AG09319 (cell line): ENCODE measurements around the gene CCDC3.

Experiments used
- DNase-seq: peaks from one replicate; pipeline ENCODE4 v3.0.0-alpha.2; 2010; ENCODE audit warnings: low read depth; ENCODE audit errors: extremely low read depth
- TF ChIP-seq, protein P1 (sequence below): IDR thresholded peaks from 2 replicates; pipeline ENCODE4 v1.5.1; 2011; ENCODE audit warnings: low read depth, mild to moderate bottlenecking, inconsistent platforms, low read length, moderate library complexity

Gene CCDC3

DNA sequence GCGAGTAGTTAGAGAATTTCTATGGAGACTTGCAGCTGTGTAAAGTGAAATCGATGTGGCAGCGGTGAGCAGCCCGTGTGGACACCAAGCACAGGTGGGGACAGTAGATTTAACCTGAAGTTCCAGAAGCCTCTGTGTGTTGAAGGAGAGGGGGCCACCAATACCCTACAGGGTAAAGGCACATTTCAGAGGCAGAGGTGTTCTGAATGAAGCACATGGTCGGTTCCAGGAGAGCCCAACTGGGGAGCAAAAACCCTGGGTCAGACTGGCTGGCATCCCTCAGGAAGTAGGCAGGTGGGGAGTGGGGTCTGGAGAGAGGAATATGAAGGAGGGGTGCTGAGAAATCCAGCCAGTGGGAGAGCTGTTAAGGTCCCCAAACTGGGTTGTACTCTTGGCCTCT is 76.6 kb downstream of the CCDC3 start:
- DNase-seq, result no peak
- TF ChIP-seq, protein P1, sequence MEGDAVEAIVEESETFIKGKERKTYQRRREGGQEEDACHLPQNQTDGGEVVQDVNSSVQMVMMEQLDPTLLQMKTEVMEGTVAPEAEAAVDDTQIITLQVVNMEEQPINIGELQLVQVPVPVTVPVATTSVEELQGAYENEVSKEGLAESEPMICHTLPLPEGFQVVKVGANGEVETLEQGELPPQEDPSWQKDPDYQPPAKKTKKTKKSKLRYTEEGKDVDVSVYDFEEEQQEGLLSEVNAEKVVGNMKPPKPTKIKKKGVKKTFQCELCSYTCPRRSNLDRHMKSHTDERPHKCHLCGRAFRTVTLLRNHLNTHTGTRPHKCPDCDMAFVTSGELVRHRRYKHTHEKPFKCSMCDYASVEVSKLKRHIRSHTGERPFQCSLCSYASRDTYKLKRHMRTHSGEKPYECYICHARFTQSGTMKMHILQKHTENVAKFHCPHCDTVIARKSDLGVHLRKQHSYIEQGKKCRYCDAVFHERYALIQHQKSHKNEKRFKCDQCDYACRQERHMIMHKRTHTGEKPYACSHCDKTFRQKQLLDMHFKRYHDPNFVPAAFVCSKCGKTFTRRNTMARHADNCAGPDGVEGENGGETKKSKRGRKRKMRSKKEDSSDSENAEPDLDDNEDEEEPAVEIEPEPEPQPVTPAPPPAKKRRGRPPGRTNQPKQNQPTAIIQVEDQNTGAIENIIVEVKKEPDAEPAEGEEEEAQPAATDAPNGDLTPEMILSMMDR, result no peak

DNA sequence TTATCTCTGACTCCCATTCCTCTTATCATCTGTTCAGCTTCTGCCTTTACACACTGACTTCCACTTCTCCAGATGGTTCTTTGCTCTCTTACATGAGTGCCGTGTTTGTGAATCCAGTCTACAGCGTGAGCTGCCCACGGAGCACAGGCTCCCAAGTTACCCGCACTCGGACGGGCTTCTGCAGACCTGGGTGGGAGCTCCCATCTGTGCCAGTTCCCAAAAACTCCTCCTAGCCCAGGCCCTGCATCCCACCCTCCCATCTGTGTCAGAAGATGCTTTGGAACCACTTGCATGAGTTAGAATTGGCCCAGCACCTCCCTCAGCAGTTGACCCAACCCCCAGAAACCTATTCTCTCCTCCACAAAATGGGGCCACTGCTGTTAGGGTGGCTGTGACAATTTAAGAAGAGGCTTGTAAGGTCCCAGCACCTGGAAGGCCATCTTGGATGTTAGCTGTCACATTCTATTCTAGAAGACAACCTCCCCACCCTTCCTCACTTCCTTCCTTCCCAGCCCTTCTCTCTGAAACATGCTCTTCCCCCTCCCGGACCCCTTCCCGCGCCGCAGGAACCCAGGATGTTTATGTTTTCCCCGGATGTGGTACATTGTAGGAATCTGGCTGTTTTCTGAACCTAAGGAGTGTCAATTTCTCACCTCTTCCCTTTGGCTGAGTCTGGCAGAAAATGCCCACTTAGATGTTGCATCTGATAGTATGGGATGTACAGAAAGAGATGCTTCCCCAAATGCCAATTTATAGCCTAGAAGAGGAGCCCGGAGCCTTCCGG is 79.2 kb downstream of the CCDC3 start:
- DNase-seq, result no peak
- TF ChIP-seq, protein P1, result no peak

DNA sequence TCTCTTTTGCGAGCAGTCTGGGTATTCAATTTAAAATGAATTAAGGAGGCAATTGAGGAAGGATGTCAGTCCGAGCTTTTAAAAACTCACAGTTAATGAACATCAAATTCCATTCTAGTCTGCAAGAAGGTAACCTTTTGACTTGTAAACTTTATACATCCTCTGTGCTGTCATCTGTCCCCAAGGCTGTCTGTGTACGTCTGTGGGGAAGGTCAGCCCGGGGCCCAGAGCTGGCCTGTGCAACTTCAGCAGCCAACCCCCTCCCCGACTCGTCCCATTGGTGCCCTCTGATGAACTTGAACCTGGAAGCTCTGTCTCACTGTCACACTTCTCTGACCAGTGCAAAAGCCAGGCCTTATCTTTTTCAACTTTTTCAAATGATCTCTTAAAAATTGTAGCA is 80.3 kb downstream of the CCDC3 start:
- TF ChIP-seq, protein P1, result no peak
- DNase-seq, result no peak

DNA sequence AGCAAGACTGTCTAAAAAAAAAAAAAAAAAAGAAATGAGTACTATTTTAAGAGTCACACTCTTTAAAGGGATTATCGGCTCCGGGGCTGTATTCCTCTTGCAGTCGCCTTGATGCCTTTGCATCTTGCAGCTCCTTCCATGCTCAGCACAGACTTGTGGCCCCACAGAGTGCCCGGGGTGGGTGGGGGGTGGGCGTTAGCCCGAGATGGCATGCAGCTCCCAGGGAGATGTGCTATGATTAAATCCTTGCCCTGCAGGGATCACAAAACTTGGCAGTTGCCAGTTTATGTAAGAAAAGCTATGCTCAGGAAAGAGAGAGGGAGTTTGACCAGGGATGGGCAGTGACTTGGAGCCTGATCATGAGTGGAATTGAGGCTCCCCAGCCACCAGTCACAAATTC is 81.9 kb downstream of the CCDC3 start:
- DNase-seq, result no peak
- TF ChIP-seq, protein P1, result no peak

DNA sequence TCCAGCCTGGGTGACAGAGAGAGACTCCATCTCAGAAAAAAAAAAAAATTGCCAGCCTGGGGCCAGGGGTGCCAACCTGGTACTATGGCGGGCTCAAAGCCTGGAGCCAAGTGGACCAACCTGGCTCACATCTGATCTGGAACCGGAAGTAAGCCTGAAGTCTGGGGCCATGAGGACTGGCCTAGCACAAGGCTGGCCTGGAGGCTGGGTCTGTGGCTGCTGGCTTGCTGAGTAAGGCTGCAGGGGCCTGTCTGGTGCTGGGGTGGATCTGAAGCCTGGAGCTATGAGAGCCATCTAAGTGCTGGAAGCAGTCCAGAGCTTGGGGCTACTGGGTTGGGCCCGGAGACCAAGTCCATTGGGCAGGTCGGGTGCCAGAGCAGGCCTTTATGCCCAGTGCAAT is 84.9 kb downstream of the CCDC3 start:
- TF ChIP-seq, protein P1, result no peak
- no peak for DNase-seq

DNA sequence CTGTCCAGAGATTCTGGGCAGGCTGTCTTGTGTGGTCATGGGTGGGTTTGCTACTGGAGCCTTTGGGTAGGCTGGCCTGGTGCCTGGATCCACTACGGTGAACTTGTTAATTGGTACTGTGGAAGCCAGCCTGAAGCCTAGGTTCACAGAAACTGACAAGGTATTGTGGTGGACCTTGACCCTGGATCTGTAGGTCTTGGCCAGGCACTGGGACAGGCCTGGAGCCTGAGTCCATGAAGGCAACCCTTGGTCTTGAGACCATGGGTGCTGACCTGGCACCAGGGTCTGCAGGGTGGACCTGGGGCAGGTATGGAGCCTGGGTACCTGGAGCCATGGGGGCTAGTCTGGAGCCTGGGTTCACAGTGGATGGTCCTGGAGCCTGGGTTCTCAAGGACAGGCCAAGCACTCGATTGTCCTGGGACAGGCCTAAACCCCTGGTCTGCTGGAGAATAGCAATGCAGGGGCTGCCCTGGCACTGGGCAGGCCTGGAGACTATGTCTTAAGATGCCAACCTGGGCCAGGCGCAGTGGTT is 85.8 kb downstream of the CCDC3 start:
- no peak for DNase-seq
- TF ChIP-seq, protein P1, result no peak

DNA sequence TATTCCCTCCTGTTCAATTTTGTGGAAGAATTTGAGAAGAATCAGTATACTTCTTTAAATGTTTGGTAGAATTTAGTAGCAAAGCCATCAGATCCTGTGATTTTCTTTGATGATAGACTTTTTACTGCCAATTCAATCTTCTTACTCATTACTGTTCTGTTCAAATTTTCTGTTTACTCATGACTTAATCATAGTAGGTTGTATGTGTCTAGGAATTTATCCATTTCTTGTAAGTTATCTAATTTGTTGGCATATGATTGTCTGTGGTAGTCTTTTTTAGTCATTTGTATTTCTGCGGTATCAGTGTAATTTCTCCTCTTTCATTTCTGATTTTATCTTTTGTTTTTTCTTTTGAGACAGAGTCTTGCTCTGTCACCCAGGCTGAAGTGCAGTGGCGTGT is 87.4 kb downstream of the CCDC3 start:
- no peak for DNase-seq
- TF ChIP-seq, protein P1, result no peak
